Gastrocnemius medialis (tissue), 4 donors: ENCODE measurements around the gene N4BP2L1. TPM values are rescaled to one million over a fixed set of nuclear protein-coding genes. Genes with fewer than 3 reads are reported as not detected.
"Not testable (repeated sequence)": the region's sequence is repeated elsewhere in the genome, so short reads cannot be mapped to it uniquely, and the experiment has no call there.

Experiments
- ATAC-seq, 2 donors: fragments of 150-250 bp; one replicate each; pipeline ENCODE4 v1.9.1; 2016
- DNase-seq, 2 donors: peaks; one replicate each; pipeline ENCODE4 v3.0.0-alpha.2; 2019
- H3K27ac ChIP-seq, 4 donors: fragments of 200-600 bp; sonication (generic); 1 replicate in 1 of 4; 2 replicates in 3 of 4; pipeline ENCODE4 v1.5.1; 2016 to 2018; ENCODE audit warnings: mild to moderate bottlenecking in 2 of 4, moderate library complexity in 1 of 4
- H3K27me3 ChIP-seq, 3 donors: fragments of 200-600 bp; sonication (generic) in 2 of 3; 1 replicate in 1 of 3; 2 replicates in 2 of 3; pipeline versions ENCODE4 v1.5.1 to v1.6.0; 2016 to 2019; ENCODE audit warnings: mild to moderate bottlenecking in 1 of 3, moderate library complexity in 1 of 3
- H3K36me3 ChIP-seq, 2 donors: fragments of 200-600 bp; sonication (generic) in 1 of 2; one replicate each; pipeline ENCODE4 v1.5.1; 2017 to 2018
- H3K4me1 ChIP-seq, 2 donors: fragments of 200-600 bp; sonication (generic) in 1 of 2; one replicate each; pipeline ENCODE4 v1.5.1; 2016 to 2017; ENCODE audit warnings: mild to moderate bottlenecking in 2 of 2
- H3K4me3 ChIP-seq, 4 donors: fragments of 200-600 bp; sonication (generic) in 3 of 4; 1 replicate in 1 of 4; 2 replicates in 3 of 4; pipeline ENCODE4 v1.5.1; 2016 to 2019; ENCODE audit warnings: mild to moderate bottlenecking in 2 of 4
- H3K9me3 ChIP-seq, 3 donors: fragments of 200-600 bp; sonication (generic) in 2 of 3; 1 replicate in 1 of 3; 2 replicates in 2 of 3; pipeline ENCODE4 v1.5.1; 2016 to 2019
- POLR2A ChIP-seq, 2 donors: fragments of 450-650 bp; IDR thresholded peaks; one replicate each; pipeline ENCODE4 v1.6.1; 2017; ENCODE audit warnings: antibody characterized with exemption in 2 of 2, mild to moderate bottlenecking in 2 of 2, moderate library complexity in 2 of 2
- in situ Hi-C, 4 donors: fragments of 200-750 bp; cut with MboI; loops; one replicate each; pipeline versions ENCODE4 v1.15.0 to v1.8.0; 2017; ENCODE audit warnings: low sequenced_read_pairs in 4 of 4
- intact Hi-C: fragments of 100-400 bp; cut with DNase I; formaldehyde crosslinking; loops from one replicate; pipeline ENCODE4 v1.15.1; 2023; ENCODE audit warnings: low total_unique reads
- total RNA-seq, 4 donors: library from RNA; depleted of rRNA; stranded (reverse); fragments of >200 nt; gene quantifications; one replicate each; pipeline versions ENCODE4 v1.1.0 to v1.2.3, GENCODE V29; 2016
- TF ChIP-seq, protein P1 (sequence below), 5 experiments: fragments of 450-650 bp in 3 of 5; fragments of 200-600 bp in 2 of 5; sonication (generic) in 2 of 5; IDR thresholded peaks in 4 of 5; conservative IDR thresholded peaks in 1 of 5; 1 replicate in 4 of 5; 2 replicates in 1 of 5; pipeline ENCODE4 v1.5.1; 2016 to 2019; ENCODE audit warnings: antibody characterized with exemption in 5 of 5, mild to moderate bottlenecking in 3 of 5, moderate library complexity in 3 of 5

N4BP2L1 gene
- total RNA-seq, 4 donors from 2014 or later, result 6.5 to 10.0 (median 7.2) TPM

DNA sequence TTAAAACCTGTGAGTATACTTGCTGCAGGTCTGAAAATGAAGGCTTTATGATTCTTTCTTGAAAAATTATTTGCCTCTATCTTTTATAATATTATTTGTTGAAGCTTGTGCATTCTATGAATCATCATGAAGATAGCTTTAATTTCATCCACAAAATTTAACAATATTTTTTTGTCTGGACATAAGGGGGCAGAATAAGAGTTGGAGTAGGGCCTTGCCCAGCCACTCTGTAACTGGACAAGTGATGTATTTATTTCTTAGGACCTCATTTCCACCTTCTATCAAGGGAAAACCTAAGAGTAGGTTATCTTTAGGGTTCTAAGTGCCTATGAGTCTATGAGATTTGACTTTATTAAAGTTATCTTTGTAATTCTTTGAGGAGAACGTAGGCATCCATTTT, 49.9 kb downstream of the N4BP2L1 start:
- in situ Hi-C loops (no loop called here), intact Hi-C loops (no loop called here)
- ATAC-seq (no peak), DNase-seq (no peak)
- TF ChIP-seq, protein P1, sequence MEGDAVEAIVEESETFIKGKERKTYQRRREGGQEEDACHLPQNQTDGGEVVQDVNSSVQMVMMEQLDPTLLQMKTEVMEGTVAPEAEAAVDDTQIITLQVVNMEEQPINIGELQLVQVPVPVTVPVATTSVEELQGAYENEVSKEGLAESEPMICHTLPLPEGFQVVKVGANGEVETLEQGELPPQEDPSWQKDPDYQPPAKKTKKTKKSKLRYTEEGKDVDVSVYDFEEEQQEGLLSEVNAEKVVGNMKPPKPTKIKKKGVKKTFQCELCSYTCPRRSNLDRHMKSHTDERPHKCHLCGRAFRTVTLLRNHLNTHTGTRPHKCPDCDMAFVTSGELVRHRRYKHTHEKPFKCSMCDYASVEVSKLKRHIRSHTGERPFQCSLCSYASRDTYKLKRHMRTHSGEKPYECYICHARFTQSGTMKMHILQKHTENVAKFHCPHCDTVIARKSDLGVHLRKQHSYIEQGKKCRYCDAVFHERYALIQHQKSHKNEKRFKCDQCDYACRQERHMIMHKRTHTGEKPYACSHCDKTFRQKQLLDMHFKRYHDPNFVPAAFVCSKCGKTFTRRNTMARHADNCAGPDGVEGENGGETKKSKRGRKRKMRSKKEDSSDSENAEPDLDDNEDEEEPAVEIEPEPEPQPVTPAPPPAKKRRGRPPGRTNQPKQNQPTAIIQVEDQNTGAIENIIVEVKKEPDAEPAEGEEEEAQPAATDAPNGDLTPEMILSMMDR (IDR thresholded peaks at IDR 0.05 in 4 of 5, conservative IDR thresholded peaks at IDR 0.05 in 1 of 5), result no peak
- TF ChIP-seq POLR2A (IDR thresholded peaks at IDR 0.05), result no peak
- Histone ChIP-seq H3K27me3 (no peaks in the 10 kb centered on the region), H3K4me3 (no peak overlapping the region), H3K9me3 (no peaks in the 10 kb centered on the region), H3K36me3 (no peaks in the 10 kb centered on the region), H3K4me1 (no peaks in the 10 kb centered on the region), H3K27ac (no peak overlapping the region)

DNA sequence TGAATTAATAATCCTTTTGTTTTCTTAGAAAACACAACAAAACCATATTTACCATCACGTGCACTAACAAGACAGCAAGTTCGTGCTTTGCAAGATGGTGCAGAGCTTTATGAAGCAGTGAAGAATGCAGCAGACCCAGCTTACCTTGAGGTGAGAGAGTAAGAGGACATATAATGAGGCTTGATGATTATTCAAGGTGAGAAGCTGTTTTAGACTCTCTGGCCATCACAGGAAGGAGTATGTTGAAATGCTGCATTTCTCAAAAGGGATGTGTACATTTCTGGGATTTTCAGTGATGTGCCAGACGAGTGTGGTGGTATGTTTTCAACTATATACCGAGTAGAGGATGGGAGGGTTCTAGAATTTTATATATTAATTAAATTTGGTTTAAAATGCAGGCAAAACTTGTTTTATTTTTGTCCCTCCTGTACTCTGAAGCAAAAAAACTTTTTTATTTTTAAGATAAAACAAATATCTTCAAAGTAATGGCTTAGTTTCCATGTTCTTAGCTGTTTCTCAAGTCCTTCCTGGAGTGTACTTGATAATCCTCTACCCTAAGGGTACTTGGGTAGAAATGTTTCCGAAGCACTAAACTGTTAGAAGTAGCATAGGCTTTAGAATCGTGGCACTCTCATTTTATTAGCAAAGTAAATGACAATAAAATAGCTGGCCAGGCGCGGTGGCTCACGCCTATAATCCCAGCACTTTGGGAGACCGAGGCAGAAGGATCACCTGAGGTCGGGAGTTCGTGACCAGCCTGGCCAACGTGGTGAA, 51.1 kb downstream of the N4BP2L1 start:
- Histone ChIP-seq H3K27ac (no peak overlapping the region), H3K9me3 (no peaks in the 10 kb centered on the region), H3K4me3 (no peak overlapping the region), H3K36me3 (no peaks in the 10 kb centered on the region), H3K27me3 (no peaks in the 10 kb centered on the region), H3K4me1 (no peaks in the 10 kb centered on the region)
- in situ Hi-C loops (no loop called here), intact Hi-C loops (no loop called here)
- no peak for TF ChIP-seq POLR2A (IDR thresholded peaks at IDR 0.05)
- TF ChIP-seq, protein P1 (IDR thresholded peaks at IDR 0.05 in 4 of 5, conservative IDR thresholded peaks at IDR 0.05 in 1 of 5), result no peak
- no peak for ATAC-seq
- no peak for DNase-seq

DNA sequence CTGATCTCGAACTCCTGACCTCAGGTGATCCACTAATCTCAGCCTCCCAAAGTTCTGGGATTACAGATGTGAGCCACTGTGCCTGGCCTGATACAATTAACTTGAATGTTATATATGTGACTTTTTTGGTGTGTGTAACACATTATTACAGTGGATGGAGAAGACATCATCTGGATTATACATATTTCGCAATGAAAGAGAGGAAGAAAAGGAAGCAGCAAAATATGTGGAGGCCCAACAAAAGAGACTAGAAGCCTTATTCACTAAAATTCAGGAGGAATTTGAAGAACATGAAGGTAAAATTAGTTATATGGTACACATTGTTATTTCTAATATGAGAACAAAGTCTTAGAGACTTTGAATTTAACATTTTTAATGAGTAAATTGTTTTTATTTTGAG, 57.1 kb downstream of the N4BP2L1 start:
- ATAC-seq, result no peak
- in situ Hi-C loops (no loop called here), intact Hi-C loops (no loop called here)
- H3K9me3 ChIP-seq, result no peaks in the 10 kb centered on the region
- H3K4me1 ChIP-seq, result no peaks in the 10 kb centered on the region
- H3K4me3 ChIP-seq, result no peak overlapping the region
- no peak overlapping the region for H3K27ac ChIP-seq
- H3K36me3 ChIP-seq, result no peaks in the 10 kb centered on the region
- TF ChIP-seq POLR2A (IDR thresholded peaks at IDR 0.05), result no peak
- TF ChIP-seq, protein P1 (IDR thresholded peaks at IDR 0.05 in 4 of 5, conservative IDR thresholded peaks at IDR 0.05 in 1 of 5), result no peak
- DNase-seq, result no peak
- no peaks in the 10 kb centered on the region for H3K27me3 ChIP-seq

DNA sequence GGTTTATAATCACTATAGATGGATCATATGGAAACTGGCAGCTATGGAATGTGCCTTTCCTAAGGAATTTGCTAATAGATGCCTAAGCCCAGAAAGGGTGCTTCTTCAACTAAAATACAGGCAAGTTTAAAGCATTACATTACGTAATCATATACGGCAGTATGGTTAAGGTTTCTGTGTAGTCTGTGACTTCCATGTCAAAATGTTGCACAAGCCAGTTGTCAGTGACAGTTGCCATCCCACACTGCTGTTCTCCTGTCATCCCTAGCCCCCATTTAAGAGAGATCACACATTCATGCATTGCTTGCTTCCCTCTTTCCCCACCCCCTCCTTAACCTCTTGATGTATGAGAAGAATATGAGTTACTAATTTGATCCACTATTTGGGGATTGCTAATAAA, 65.4 kb downstream of the N4BP2L1 start:
- no peaks in the 10 kb centered on the region for H3K27me3 ChIP-seq
- H3K4me3 ChIP-seq, result no peak overlapping the region
- no peak overlapping the region for H3K27ac ChIP-seq
- in situ Hi-C loops (no loop called here), intact Hi-C loops (no loop called here)
- ATAC-seq (no peak), DNase-seq (no peak)
- no peaks in the 10 kb centered on the region for H3K9me3 ChIP-seq
- TF ChIP-seq, protein P1 (IDR thresholded peaks at IDR 0.05 in 4 of 5, conservative IDR thresholded peaks at IDR 0.05 in 1 of 5), result no peak
- TF ChIP-seq POLR2A (IDR thresholded peaks at IDR 0.05), result no peak
- H3K36me3 ChIP-seq, result no peaks in the 10 kb centered on the region
- no peaks in the 10 kb centered on the region for H3K4me1 ChIP-seq

DNA sequence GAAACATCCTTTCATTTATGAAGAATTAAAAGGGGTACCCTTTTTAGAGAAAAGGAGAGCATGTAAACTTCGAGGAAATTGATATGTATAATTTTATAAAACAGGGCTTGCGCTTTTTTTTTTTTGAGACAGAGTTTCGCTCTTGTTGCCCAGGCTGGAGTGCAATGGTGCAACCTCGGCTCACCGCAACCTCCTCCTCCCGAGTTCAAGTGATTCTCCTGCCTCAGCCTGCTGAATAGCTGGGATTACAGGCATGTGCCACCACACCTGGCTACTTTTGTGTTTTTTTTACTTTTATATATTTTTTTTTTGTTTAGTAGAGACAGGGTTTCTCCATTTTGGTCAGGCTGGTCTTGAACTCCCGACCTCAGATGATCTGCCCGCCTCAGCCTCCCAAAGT, 72.0 kb downstream of the N4BP2L1 start:
- H3K4me3 ChIP-seq, ATAC-seq, H3K27ac ChIP-seq, H3K27me3 ChIP-seq, in situ Hi-C loops, H3K9me3 ChIP-seq, H3K4me1 ChIP-seq, H3K36me3 ChIP-seq, DNase-seq, intact Hi-C loops: not testable (repeated sequence)
